LoVo (cell line): Measurements from ENCODE around the gene STMN1.
"Not testable (repeated sequence)": the region's sequence is repeated elsewhere in the genome, so short reads cannot be mapped to it uniquely, and the experiment has no call there.

Experiments used
- DNase-seq: peaks from one replicate; pipeline ENCODE4 v3.0.0-alpha.2; 2016; ENCODE audit warnings: low spot score

The STMN1 gene

DNA sequence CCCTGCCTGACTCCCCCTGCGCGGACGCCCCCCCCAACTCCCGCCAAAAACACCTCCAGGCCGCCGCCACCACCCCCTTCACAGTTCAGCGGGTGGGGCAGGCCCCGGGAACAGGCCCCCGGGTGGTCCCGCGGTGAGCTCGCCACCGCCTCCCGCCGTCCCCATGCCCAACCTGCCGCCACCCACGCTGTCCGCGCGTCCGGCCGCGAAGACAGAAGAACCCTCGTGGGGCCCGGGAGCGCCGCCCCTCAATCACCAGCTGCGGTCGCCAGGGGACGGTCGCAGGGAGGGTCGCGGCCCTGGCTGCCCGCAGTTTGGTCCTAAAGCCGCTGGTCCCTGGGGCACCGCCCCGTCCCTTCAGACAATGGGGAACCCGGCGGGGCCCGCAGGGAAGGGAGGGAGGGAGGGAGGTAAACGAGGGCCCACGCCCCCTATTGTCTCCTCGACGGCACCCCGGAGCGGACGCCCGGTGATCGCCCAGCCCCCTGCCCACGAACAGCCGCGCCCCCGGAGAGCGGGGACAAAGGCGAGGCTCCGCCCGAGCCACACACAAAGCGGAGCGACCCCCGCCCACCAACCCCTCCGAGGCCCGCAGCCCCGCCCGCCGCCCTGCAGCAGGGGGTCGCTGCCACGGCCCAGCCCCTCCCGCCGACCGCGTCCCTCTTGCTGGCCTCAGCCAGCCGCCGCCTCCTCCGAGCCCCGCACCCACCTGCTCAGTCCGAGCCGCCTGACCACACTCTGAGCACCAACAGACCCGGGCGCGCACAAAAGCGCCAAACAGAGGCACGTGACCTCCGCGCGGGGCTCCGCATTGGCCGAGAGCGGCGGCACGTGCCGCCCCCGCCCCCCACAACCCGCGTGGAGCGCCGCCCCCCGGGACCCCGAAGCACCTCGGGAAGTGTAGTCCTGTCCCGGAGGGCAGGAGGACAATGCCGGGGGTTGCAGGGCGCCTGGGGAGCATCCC, at the start of gene STMN1:
STMN1 (minus strand) TSS at position 740 of the 964 bp plus-strand sequence. CDS start 1,743 bp downstream, outside the sequence.
- peak; percentile 90 for DNase-seq

DNA sequence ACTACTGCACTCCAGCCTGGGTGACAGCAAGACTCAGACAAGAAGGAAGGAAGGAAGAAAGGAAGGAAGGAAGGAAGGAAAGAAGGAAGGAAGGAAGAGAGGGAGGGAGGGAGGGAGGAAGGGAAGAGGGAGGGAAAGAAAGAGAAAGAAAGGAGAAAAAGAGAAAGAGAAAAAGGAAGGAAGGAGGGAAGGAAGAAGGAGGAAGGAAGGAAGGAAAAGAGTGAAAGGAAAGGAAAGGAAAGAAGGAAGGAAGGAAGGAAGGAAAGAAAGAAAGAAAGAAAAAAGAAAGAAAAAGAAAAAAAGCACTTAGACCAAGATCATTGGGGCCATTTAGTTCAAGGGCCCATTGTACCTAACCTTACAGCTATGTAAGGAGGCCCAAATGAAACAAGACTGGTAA, 49.3 kb upstream of the STMN1 start:
- no peak for DNase-seq

DNA sequence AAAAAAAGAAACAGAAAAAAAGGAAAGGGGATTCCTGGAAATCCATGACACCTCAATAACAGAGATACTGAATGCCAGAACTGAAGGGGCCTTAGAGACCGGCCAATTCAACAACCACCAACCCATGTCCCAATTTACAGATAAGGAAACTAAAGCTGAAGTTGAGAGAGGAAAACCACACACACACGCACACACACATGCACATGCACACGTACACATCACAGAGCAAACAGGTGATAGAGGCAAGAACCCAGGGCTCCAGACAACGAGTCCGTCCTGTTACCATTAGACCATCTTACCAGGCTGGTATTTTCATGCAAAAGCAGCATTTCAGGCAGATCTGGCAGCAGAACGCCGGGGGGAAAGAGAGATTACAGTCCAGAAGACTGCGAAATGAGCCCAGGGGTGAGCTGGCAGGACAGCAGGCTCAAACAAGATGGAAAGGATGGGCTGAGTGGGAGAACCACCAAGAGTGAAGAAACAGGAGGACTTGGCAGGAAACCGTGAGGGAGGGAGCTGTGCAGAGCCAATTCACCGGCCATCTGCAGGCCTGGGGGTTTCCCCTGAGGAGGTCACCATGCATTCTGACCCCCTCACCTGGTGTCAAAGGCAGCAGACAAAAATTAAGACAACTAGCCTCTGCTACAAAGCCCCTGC, 48.2 kb upstream of the STMN1 start:
- no peak for DNase-seq

DNA sequence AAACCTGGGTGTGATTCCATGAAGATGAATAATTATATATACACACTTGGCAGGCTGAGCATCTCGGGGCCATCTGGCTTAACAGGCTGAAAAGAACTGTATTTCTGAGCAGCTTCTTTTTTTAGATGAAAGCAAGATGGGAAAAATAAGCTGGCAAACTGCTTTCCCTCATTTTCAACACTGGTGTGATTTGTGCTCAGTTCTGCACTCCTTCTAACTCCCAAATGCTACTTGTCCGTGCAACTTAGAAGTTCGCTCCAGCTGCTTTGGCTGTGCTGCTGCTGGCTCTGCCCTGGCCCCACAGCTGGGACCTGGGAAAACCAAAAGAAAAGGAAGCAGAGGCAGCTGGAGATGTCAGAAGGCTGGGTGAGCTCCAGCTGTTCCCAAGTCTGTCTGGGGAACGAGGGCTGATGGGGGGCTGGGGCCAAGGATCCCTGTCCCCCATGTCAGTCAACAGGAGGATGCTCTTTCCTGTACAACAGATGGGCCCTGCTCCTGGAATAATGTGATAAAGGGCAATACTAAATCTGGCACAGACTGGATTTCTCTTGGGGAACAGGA, 46.7 kb upstream of the STMN1 start:
- no peak for DNase-seq

DNA sequence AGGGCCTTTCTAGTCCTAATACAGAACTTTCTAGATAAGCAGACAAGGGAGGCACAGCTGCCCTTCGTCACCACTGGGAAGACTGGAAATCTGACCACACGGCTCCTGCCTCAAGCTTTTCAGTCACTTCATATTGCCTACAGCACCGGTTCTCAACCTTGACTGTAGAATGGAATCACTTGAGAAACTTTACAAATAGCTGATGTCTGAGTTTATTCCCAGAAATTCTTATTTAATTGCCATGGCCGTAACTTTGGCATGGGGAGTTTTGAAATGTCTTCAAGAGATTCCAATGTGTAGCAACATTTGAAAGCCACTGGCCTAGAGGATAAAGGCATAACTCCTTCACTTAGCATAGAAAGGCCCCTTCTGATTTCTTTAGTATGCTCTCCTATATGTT, 42.4 kb upstream of the STMN1 start:
- DNase-seq, result no peak

DNA sequence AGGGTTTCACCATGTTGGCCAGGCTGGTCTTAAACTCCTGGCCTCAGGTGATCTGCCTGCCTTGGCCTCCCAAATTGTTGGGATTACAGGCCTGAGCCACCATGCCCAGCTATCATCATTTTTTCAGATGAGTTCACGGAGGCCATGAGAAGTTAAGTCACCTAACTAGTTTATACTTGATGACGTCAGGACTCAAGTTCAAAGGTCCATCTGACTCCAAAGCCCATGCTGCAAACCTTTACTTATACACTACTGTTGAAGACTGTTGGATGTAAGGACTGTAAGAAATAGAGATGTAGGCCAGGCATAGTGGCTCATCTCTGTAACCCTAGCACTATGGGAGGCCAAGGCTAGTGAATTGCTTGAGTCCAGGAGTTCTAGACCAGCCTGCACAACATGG, 40.8 kb upstream of the STMN1 start:
- no peak for DNase-seq

DNA sequence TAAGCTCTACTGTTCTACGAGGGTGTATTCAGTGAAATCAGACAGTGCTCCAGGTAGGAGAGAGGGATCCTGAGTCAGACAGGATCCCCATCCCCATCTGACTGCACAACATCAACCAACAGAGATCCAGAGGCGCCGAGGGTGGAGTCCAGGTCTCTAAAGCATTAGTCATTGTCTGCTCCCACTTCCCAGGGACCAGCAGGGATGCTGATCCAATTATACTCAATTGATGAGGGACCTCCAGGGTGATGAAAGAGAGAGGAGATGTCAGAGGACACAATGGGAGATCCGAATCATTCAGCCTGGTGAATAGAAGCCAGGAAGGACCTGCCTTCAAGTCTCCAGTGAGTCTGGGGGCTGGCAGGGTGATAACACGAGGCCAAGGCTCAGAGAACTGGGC, 39.5 kb upstream of the STMN1 start:
- DNase-seq, result no peak

DNA sequence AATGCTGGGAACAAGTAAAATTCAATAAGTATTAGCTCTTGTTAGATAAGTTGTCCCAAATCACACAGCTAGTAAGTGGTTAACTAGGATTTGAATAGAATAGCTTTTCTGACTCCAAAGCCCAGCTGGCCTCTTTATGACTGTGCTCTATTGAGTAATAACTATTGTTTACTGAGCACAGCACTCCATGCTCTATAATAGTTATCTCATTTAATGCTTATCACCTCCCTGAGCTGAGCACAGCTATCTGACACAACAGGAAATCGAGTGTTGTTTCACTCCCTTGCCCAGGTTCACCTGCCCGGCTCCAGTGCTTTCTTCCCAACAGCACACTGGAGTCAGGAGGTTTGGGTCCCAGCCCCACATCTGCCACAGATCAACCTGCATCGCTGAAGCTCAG, 38.8 kb upstream of the STMN1 start:
- no peak for DNase-seq

DNA sequence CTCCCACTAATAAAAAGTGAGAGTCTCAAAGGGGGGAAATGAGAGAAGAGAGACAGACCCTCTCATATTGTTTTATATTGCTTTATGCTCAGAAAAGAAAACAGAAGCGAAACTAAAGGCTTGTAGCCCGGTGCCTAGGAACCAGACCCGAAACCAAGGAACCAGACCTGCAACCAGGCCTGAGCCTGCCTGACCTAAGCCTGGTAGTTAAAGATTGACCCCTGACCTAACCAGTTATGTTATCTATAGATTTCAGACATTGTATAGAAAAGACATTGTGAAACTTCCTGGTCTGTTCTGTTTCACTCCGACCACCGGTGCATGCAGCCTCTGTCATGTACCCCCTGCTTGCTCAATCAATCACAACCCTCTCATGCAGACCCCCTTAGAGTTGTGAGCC, 37.3 kb upstream of the STMN1 start:
- not testable (repeated sequence) for DNase-seq

DNA sequence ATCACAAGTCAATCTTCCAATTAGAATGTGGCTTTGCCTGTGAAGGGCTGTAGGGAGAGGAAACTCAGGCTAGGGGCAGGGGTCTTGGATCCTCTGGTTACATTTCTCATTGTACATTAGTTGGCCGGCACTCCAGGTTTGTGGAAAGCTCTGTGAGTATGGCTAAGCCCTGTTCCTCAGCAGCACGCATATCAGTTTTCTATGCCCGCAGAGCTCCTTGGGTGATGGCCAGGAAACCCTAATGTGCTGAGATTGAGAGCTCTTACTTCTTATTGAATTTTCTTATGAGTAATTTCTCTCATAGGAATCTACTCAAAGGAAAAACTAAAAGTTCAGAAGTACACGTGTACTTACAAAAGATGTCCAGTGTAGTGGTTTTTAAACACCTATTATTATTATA, 30.7 kb upstream of the STMN1 start:
- no peak for DNase-seq

DNA sequence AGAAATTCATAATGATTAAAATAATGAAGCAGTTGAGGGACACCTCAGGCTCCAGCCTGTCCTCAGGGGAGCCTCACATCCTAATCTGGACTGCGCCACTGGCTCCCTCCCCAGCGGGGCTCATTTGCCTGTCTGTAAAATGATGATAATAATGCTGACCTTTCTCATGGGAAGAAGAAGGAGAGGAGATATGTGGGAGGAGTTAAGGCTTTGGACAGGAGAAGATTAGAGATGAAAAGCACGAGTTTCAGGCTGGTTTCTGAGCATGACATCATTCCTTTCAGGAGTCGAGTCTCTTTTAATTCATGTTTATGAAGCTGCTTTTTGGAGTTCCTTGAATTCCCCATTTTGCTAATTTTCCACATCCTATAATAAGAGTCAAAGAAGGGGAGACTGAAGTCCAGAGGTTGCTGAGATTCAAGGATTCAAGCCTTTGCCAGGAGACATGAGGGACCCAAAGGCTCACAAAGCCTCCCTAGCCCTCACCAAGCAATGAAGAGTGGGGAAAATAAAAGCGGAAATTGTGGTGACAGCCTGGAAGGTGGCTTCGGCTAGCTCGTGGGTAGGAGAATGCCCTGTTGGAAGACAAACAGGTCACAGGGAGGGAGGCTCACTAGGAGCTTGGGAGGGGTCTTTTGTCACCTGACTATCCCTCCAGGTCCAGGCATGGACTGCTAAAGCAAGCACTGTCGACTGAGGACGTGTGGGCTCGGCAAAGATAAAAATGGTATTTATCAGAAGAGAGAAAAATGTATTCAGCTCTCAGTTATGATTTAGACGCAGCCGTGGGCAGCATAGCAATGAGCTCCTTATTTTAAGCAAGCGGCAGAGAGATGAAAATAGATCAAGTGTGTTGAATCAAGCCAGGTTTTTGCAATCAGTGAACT, 27.5 kb upstream of the STMN1 start:
- no peak for DNase-seq

DNA sequence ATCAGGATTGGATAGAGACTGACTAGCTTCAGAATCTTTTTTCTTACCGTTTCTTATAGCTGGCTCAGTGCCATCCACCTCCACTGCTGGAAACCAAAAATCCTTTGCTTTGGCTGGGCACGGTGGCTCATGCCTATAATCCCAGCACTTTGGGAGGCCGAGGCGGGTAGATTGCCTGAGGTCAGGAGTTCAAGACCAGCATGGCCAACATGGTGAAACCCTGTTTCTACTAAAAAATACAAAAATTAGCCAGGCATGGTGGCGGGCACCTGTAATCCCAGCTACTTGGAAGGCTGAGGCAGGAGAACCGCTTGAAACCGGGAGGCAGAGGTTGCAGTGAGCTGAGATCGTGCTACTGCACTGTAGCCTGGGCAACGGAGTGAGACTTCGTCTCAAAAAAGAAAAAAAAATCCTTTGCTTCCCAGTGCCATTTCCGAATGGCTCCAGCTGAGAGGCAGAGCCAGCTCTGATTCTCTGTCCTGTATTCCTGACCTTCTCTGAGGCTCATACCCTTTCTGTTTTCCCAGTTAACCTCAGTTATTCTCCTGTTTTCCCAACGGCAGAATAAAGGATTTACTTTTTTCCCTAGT, 26.7 kb upstream of the STMN1 start:
- DNase-seq, result not testable (repeated sequence)

DNA sequence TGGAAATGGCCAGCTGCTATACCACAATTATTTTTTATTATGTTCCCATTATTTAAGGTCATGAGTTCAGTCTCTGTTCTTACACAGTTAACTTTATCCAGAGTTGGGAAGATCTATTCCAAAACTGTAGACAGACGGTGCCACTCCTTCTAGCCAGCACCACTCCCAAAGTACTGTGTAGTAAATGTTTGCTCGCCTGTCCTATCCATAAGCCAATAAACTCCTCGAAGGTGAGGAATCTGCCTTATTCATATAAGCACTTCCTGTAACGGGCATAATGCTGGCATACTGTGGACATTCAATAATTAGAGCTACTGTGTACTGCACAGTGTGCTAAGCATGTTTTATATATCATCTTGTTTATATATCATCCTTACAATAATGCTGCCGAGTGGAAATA, 26.1 kb upstream of the STMN1 start:
- peak; percentile 13 for DNase-seq

DNA sequence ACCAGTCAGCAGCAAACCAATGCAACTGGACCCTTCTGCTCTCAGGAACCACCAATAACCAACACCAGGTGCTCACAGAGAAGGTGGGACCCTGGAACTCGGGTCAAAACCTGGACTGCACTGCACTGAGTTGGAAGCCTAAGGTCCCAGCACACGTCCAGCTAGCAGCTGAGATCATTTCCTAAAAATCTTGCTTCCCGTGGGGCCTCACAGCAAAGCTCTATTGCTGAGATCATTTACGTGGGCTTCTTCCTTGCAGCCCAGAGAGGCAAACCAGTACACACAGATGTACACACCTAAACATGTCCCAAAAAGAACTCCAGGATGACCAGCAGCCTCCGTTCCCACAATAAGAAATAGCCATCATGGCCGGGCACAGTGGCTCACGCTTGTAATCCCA, 22.8 kb upstream of the STMN1 start:
- no peak for DNase-seq

DNA sequence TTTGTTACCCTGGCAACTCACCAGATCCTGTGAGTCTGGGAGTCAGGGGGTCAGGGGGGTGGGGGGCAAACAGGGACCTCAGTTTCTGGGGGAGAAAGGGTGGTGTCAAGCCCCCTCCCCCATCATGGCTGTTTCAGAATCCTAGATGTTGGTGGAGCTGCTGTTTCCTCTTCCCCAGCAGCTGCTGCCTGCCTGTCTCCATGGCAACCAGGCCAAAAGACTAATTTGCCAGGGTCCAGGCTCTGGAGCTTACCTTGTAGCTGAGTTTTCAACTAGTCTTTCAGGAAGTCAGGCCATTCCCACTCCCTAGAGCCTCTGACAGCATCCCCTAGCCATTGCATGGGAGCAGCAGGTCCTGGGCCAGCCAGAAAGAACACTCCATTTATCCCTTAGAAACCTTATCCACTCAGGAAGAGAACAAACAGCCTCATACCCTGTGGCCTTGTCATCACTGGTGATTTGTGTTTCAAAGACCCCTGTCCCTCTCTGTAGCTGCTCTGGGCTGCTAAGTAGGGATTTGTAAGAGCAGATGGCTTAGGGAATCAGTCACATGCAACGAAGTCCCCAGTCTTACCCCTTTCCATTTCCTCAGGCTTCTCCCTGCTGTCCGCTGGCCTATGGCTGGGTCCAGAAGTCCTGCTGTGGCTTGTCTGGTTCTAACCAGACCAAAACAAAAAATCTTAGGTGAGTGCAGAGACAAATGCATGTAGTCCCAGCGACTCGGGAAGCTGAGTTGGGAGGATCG, 21.5 kb upstream of the STMN1 start:
- no peak for DNase-seq

DNA sequence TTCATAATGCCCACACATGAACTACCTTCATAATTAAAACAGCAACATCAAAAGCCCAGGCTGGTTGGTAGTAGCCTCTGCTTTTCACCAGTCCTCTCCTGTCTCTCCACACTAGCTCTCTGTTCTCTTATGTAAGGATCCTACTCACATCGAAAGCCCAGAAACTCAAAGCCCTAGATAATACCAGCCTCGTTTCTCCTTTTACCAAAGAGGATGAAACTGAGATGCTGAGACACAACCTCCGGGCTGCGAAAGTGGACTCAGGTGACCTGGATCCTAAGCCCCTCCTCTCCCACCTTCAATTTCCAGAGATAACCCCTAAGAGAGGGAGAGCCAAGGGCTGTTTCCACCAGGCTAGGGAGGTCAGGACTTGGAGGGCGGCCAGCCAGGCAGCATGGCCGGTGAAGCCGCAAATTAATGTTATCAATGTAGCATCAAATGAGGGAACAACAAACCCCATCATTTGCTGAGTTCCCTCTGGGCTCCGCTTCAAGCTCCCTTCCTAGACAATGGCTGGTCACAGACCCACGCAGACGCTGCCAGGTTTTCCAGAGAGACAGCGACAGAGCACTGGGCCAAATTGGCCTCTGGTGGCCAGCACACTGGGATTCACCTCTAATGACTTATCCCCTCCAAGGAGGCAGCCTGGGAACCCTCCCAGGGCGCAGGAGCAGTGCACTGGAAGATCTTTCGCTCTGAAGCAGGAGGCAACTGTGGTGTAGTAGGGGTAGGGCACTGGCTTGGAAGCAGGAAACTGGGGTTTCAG, 20.7 kb upstream of the STMN1 start:
- no peak for DNase-seq

DNA sequence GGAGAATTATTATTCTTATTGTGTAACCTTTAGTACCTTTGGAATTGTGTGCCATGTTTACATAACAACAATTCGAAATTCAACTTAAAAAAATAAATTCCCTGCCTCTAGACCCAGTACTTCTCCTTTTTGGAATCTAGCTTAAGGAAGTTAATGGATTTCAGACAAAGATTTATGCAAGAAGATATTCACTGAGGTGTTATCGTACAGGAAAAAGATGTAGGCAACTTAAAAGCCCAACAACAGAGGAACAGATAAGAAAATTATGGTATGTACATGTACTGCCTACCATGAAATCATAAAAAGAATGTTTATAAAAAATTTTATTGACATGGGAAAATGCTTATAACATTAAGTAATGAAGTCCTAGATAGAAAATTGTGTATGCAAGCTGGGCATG, 18.2 kb upstream of the STMN1 start:
- no peak for DNase-seq

DNA sequence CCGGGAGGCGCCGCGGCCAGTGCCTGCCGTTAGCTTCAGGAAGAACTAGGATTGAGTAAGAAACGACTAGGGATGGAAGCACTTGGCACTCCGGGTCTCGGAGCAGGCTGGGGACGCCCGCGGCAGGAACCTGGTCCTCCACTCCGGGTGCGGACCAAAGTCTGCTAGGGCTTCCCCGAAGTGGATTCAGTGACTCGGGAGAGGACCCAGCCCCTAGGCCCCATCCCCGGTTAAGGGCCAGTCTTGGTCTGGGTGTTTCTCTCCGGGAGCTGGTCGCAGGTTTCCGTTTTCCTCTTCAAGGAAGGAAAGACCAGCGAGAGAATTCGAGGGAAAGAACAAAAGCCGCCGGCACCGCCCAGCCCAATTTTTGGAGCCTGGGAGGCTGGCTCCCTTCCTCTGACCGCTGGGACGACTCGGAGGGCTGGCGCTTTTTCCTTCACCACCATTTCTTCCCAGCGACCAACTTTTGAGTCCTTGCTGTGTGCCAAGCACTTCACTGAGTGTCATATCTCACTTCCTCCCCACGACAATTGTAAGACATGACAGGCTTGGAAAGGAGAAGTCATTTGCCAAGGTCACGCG, 16.8 kb upstream of the STMN1 start:
- peak; percentile 18 for DNase-seq

DNA sequence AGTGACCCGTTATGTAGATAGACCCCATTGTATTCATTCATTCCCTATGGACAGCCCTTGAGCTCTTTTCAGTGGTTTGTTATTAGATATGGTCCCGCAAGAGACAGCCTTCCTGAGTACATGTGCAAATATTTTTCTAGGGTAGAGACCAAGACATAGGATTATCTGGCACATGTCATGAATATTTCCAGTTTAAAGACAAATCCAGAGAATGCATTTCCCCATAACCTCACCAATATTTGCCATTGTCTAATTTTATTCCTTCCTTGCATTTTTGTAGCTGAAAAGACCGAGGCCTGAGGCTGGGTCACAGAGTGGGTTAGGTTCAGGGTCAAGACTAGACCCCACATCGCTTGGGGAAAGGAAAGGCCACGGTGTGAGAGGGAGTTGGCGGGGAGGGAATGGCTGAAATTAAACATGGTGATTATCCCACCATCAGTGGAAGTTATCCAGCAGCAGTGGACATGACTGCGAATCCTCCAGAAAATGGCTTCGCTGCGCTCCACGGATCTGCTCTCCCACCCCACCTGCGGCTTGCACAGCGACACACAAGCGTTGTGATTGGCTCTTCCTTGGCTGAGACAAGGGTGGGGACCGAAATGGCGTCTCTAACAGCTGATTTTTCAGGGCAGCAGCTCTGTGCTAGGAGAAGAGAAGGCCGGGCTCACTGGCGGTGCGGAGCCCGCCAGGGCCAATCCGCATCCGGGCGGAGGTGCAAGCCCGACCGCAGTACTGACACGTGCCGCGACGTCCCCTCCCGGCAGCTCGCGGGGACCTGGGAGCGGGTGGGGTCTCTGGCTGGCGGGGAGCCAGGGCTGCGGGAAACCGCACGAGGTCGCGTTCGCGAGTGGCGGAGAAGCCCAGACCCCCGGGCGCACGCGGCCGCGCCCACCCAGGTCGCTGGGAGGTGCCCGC, 16.1 kb upstream of the STMN1 start:
- peak; percentile 42 for DNase-seq
